ENCODE data around the gene ZNF518B. TPM values are rescaled to one million over a fixed set of nuclear protein-coding genes. Genes with fewer than 3 reads are reported as not detected.

The ZNF518B gene
- total RNA-seq, 1 experiment from 2014 or later: 18.4 TPM

- H3K4me3 Mint-ChIP-seq: no peak overlapping the region
- TF ChIP-seq, protein P1, sequence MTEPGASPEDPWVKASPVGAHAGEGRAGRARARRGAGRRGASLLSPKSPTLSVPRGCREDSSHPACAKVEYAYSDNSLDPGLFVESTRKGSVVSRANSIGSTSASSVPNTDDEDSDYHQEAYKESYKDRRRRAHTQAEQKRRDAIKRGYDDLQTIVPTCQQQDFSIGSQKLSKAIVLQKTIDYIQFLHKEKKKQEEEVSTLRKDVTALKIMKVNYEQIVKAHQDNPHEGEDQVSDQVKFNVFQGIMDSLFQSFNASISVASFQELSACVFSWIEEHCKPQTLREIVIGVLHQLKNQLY (CRISPR knock-in tag; IDR thresholded peaks at IDR 0.05): no peak
- TF ChIP-seq, protein P2, sequence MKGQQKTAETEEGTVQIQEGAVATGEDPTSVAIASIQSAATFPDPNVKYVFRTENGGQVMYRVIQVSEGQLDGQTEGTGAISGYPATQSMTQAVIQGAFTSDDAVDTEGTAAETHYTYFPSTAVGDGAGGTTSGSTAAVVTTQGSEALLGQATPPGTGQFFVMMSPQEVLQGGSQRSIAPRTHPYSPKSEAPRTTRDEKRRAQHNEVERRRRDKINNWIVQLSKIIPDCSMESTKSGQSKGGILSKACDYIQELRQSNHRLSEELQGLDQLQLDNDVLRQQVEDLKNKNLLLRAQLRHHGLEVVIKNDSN (CRISPR knock-in tag; IDR thresholded peaks at IDR 0.05): no peak
- TF ChIP-seq KAT7 (CRISPR knock-in tag; IDR thresholded peaks at IDR 0.05; ENCODE audit: borderline replicate concordance) (no peak), SMAD3 (CRISPR knock-in tag; IDR thresholded peaks at IDR 0.05; ENCODE audit: borderline replicate concordance) (no peak), SOX15 (CRISPR knock-in tag; IDR thresholded peaks at IDR 0.05) (no peak), ZNF317 (CRISPR knock-in tag; IDR thresholded peaks at IDR 0.05; ENCODE audit: borderline replicate concordance, low read depth) (no peak), JAZF1 (CRISPR knock-in tag; IDR thresholded peaks at IDR 0.05) (no peak), ZNF219 (CRISPR knock-in tag; IDR thresholded peaks at IDR 0.05; ENCODE audit: borderline replicate concordance) (no peak), EMX1 (CRISPR knock-in tag; IDR thresholded peaks at IDR 0.05) (no peak), ZBTB21 (CRISPR knock-in tag; IDR thresholded peaks at IDR 0.05; ENCODE audit: borderline replicate concordance) (no peak), ZSCAN18 (CRISPR knock-in tag; IDR thresholded peaks at IDR 0.05) (no peak)
- TF ChIP-seq, protein P3, sequence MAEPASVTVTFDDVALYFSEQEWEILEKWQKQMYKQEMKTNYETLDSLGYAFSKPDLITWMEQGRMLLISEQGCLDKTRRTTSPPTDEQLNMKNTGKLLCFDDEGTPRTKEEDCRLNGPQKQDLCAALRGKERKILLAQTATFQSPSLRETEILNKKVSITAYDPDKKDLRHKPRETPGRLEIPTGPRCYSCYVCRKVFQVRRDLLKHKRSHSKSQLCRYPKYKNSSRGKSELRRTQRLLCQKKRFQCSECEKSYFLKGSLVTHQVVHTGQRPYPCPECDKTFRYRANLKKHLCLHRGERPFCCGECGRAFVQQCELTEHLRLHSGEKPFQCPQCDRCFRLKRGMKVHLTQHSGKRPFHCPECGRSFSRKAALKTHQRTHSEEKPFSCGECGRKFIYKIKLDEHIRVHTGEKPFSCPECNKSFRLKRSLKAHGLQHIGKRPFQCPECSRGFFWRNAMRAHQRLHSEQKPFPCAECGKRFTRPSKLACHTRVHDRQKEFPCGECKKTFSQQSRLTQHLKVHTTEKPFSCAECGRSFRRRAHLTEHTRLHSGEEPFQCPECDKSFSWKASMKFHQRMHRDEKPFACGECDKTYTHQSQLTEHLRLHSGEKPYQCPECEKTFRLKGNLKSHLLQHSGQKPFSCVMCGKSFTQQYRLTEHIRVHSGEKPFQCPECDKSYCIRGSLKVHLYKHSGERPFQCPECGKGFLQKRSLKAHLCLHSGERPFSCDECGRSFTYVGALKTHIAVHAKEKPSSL (CRISPR knock-in tag; conservative IDR thresholded peaks at IDR 0.05): no peak
- TF ChIP-seq, protein P4, sequence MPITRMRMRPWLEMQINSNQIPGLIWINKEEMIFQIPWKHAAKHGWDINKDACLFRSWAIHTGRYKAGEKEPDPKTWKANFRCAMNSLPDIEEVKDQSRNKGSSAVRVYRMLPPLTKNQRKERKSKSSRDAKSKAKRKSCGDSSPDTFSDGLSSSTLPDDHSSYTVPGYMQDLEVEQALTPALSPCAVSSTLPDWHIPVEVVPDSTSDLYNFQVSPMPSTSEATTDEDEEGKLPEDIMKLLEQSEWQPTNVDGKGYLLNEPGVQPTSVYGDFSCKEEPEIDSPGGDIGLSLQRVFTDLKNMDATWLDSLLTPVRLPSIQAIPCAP (CRISPR knock-in tag; IDR thresholded peaks at IDR 0.05): no peak
- CTCF ChIA-PET: interaction anchor here (0.6 kb wide), 1 partner anchor 349 kb away, joined by 3 read pairs; no protein-coding TSS in a partner anchor
- peaks cover 4% of the 10 kb centered on the region; the same call in 1 of the 2 replicates for H3K4me1 Mint-ChIP-seq
- H3K36me3 Mint-ChIP-seq: no peaks in the 10 kb centered on the region
- H3K27ac Mint-ChIP-seq: no peak overlapping the region
- H3K9me3 Mint-ChIP-seq: no peaks in the 10 kb centered on the region
- H3K27me3 Mint-ChIP-seq (ENCODE audit: low read depth): peaks cover 50% of the 10 kb centered on the region
- DNase-seq (ENCODE audit: low spot score): no peak
- no peak for ATAC-seq
- POLR2A ChIA-PET: no interaction called here
Measured at GRCh38 chr4:10466161-10466560, 8.9 kb upstream of the ZNF518B start.

DNA sequence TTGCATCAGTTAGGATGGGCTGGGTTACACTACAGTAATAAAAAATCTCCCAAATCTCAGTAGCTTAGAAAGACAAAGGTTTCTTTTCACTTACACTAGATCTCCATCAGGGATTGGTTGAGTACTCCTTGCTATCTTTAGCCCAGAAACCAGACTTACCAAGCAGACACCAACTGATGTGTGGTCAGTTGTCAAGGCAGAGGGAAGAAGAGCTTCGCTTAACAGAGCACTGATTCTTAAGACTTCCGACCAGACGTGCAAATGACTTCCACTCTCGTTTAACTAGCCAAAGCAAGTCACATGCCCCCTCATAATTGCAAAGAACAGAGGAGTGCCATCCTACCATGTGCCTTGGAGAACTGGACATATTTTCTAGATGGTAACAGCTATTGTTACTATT is 5.7 kb upstream of the ZNF518B start:
- Mint-ChIP-seq H3K36me3 (no peaks in the 10 kb centered on the region), H3K4me3 (no peak overlapping the region), H3K9me3 (no peaks in the 10 kb centered on the region), H3K27me3 (ENCODE audit: low read depth) (peaks cover 79% of the 10 kb centered on the region), H3K27ac (no peak overlapping the region), H3K4me1 (peaks cover 8% of the 10 kb centered on the region)
- ChIA-PET CTCF (interaction anchor here (1.1 to 2.0 kb wide), 3 partner anchors 10 to 86 kb away, joined by 3 to 6 read pairs (median 3); no protein-coding TSS in a partner anchor), POLR2A (no interaction called here)
- no peak for ATAC-seq
- DNase-seq (ENCODE audit: low spot score): no peak
- TF ChIP-seq ATF1 (CRISPR knock-in tag; IDR thresholded peaks at IDR 0.05) (no peak), TEAD1 (CRISPR knock-in tag; IDR thresholded peaks at IDR 0.05) (no peak), TEAD4 (CRISPR knock-in tag; IDR thresholded peaks at IDR 0.05) (no peak)

- ATAC-seq (peak; percentile 15), DNase-seq (ENCODE audit: low spot score) (peak; percentile 21)
- ChIA-PET CTCF (interaction anchor here (0.8 to 2.2 kb wide), 42 partner anchors 9 to 1452 kb away, joined by 3 to 47 read pairs (median 5); no protein-coding TSS in a partner anchor), POLR2A (no interaction called here)
- Mint-ChIP-seq H3K27ac (no peak overlapping the region), H3K9me3 (no peaks in the 10 kb centered on the region), H3K27me3 (ENCODE audit: low read depth) (peaks cover 82% of the 10 kb centered on the region), H3K36me3 (no peaks in the 10 kb centered on the region), H3K4me1 (peaks cover 13% of the 10 kb centered on the region), H3K4me3 (peak overlapping the region; percentile 89)
- TF ChIP-seq ZNF232 (CRISPR knock-in tag; IDR thresholded peaks at IDR 0.05) (no peak), ATF1 (CRISPR knock-in tag; IDR thresholded peaks at IDR 0.05) (no peak), GABPB1 (CRISPR knock-in tag; IDR thresholded peaks at IDR 0.05) (no peak), FOXJ3 (CRISPR knock-in tag; IDR thresholded peaks at IDR 0.05; ENCODE audit: borderline replicate concordance) (no peak), FOXP4 (CRISPR knock-in tag; IDR thresholded peaks at IDR 0.05) (no peak)
- TF ChIP-seq, protein P3 (CRISPR knock-in tag; conservative IDR thresholded peaks at IDR 0.05): no peak
- TF ChIP-seq, protein P2 (CRISPR knock-in tag; IDR thresholded peaks at IDR 0.05): no peak
Measured at GRCh38 chr4:10461850-10462400, 4.7 kb upstream of the ZNF518B start.
